T-helper 2 cell treated with Interferon-gamma antibody and Interleukin-4, amounts not matched to agents 100 ng/mL and 5 ng/mL, for 36 hours (primary cell): ENCODE data around the gene SOD2. TPM values are rescaled to one million over a fixed set of nuclear protein-coding genes. Genes with fewer than 3 reads are reported as not detected.
"Not testable (repeated sequence)": the region's sequence is repeated elsewhere in the genome, so short reads cannot be mapped to it uniquely, and the experiment has no call there.

Source experiments
- intact Hi-C: fragments of 100-400 bp; cut with micrococcal nuclease; formaldehyde crosslinking; loops from one replicate; pipeline ENCODE4 v1.15.1; 2023
- total RNA-seq: library from RNA; stranded (reverse); gene quantifications from 2 replicates; pipeline ENCODE4 v1.2.3, GENCODE V29; 2022

The SOD2 gene
- total RNA-seq, 1 donor from 2014 or later: 63.9 TPM

DNA sequence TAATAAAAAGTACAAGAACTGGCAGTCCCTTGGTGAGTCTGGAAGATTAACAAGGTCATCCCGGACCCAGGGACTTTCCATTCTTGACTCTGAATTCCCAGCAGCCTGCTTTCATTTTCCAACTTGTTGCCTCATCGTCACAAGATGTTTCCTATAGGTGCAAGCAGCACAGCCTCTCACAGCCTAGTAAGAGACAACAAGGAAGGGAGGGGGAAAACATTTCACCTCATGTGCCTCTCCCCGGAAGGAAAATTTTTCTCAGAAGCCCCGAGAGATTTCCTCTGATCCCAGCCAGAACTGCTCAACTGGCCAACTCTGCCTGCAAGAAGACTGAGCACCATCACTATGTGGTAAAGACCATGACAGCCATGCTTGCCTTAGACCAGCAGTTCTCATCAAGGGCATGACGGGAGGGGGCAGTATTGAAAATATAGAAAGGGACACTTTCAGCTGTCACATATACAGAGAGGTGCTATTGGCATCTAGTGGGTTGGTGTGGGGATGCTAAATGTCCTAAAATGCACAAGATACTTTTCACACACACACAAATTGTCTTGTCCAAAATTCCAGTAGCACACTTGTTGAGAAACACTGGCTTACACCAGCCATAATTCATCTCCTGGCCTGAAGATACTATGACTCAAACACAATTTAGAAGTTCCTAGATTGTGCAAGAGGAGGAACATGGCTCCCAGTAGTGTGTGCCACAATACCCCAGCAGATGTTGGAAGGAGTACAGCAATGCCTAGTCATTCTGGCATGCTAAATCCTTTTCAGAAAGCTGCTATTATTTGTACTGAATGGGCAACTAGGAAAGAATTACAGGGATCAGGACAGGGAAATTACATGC is 23.4 kb upstream of the SOD2 start:
- intact Hi-C loops: no loop called here

DNA sequence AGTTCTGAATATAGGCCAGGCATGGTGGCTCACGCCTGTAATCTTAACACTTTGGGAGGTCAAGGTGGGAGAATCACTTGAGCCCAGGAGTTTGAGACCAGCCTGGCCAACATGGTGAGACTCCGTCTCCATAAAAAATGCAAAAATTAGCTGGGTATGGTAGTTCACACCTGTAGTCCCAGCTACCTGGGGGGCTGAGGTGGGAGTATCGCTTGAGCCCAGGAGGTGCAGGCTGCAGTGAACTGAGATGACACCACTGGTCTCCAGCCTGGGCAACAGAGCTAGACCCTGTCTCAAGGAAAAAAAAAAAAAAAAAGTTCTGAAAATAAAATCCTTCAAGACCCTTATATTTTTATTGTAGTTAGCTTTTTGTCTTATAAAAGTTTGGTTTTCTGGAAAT is 22.6 kb upstream of the SOD2 start:
- intact Hi-C loops: no loop called here

DNA sequence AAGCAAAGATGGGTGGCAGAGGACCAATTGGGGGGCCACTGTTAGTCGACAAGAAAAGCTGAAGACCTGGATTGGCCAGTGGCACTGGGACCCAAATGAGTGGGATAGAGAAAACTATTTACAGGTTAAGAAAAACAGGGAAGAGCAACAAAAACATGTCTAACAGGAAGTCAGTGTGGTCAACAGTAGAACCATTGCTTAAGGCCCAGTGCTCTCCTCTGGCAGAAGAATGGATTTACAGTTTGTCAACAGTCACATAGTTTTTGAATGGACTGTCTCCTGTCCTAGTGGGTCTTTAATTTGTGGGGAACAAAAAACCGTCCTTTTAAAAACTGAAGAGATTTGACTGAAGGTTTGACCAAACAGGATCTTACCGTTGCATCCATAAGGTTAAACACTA is 22.1 kb upstream of the SOD2 start:
- intact Hi-C loops: no loop called here

DNA sequence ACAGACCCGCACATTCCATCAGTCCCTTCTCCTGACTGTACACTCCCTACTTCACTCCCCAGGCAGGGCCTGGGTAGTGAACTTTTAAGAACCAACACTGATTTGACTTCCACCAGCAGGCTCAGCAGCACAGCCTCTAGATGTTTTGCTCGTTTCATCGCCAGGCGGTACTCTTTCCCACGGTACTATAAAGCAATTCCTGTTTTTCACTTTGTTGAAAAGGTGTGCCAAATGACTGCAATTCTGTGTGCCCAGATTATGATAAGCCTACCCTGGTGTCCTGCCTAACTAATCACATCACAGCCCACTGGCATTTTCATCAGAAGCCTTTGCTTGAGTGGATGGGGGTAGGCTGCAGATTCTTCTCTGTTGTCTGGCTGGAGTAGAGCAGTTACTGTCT is 21.4 kb upstream of the SOD2 start:
- intact Hi-C loops: no loop called here

DNA sequence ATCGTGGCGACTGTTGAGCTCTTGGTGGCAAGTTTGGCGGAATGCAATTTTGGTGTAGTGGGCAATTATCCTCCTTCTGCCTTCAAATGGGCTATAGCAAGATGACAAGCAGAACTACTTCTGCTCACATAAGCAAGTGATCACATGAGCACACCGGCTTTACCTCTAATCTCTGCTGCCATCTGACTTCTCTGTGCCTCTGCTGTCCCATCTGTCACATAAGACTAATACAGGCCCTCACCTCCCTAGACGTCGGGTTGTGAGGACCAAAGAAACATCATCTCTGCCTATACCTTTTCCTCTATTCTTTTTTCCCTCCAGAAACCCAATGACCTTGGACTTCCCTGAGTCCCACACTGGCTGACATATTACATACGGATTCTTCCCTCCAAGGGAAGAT is 20.9 kb upstream of the SOD2 start:
- intact Hi-C loops: no loop called here

DNA sequence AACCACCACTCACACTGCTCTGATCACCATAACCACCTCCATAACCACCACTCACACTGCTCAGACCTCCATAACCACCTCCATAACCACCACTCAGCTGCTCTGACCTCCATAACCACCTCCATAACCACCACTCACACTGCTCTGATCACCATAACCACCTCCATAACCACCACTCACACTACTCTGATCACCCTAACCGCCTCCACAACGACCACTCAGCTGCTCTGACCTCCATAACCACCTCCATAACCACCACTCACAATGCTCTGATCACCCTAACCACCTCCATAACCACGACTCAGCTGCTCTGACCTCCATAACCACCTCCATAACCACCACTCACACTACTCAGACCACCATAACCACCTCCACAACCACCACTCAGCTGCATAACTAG is 19.3 kb upstream of the SOD2 start:
- intact Hi-C loops: not testable (repeated sequence)

DNA sequence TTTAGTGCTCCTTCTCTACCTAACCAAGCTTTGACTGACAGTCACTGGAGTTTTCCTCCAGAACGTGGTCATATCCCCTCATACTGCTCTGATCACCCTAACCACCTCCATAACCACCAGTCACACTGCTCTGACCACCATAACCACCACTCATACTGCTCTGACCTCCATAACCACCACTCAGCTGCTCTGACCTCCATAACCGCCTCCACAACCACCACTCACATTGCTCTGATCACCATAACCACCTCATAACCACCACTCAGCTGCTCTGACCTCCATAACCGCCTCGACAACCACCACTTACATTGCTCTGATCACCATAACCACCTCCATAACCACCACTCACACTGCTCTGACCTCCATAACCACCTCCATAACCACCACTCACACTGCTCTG is 17.6 kb upstream of the SOD2 start:
- intact Hi-C loops: not testable (repeated sequence)

DNA sequence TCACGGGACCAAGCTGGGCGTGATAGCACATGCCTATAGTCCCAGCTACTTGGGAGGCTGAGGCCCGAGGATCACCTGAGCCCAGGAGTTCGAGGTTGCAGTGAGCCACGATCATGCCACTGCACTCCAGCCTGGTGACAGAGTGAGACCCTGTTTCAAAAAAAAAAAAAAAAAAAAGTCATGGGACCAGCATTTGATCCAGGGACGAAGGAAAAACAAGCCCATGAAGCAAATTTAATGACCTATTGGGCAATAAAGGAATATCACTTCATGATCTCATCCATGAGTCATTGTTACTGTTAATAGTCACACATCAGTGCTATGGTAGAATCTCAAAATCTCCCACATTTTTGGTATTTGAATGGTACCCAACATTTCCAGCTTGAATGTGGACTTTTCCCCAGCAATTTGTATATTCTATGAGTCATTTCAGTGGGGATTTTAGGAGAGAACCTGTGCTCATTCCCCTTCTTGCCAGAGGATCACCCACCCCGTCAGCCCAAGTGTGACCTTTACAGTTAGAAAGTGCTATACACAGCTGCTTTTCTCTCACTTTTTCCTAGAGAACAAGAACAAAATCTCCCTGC is 8.5 kb upstream of the SOD2 start:
- intact Hi-C loops: no loop called here

DNA sequence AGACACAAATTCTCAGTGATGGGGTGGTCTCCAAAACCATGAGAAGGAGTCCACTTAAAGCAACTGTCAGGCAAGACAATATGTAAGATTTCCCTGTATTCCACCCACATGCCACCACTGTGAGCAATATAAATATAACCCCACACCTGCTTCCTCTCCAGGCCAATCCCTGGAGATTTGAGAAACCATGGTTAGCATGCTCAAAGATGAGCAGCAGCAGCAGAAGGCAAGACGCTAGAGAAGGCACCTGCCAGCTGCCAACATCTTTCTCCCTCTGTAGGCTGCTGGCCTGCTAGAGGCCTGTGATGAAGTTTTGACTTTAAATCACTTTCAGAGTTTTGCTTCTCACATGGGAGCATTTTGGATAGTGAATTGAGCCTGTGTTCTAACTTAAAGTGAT is 7.9 kb upstream of the SOD2 start:
- intact Hi-C loops: no loop called here

DNA sequence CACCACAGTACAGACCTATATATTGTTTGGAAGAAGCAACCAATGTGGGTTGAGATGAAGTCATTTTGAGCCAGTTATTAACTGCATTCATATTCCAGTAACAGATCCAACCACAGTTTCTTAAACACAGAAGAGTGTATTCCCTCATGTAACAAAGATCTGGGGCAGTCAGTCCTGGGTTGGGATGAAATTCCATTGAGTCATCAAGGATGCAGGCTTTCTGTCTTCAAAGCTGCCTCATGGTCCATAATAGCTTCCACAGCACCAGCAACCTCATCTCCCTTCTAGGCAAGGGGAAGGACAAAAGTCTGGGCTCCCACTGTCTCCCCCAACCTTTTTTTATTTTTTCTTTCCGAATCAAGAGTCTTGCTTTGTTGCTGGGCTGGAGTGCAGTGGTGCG is 2.9 kb upstream of the SOD2 start:
- intact Hi-C loops: no loop called here

DNA sequence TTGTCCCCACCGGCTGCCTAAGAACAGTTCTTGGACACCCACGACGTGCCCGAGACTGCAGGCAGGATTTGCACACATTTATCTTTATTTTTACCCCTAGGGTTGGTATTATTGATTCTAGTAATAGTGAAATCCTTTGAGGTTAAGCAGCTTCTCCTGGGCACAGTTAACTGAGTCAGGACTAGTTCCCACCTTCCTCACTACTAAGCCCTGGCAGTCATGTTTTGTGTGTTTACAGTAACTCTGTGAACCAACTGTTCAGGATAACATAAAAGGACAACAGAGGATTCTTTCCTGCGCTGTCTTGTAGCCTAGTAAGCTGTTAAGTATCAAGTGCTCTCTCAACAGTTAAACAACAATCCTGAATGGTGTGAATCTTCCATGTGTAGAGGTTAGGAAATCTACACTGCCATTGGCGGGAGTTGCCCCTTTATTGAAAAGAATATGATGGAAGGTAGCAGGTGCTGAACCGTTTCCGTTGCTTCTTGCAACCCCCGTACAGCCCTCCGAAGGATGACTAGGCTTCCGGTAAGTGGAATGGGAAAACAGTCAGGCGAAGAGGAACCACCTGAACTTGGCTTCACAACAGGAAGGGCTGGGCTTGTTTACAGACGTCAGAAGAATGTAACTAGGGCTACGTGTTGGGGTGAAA is 979 bp upstream of the SOD2 start:
- intact Hi-C loops: loop anchor here (1.0 to 5.0 kb wide), 6 partner anchors 33 to 828 kb away; partner anchors contain the start of genes TCP1 and WTAP

DNA sequence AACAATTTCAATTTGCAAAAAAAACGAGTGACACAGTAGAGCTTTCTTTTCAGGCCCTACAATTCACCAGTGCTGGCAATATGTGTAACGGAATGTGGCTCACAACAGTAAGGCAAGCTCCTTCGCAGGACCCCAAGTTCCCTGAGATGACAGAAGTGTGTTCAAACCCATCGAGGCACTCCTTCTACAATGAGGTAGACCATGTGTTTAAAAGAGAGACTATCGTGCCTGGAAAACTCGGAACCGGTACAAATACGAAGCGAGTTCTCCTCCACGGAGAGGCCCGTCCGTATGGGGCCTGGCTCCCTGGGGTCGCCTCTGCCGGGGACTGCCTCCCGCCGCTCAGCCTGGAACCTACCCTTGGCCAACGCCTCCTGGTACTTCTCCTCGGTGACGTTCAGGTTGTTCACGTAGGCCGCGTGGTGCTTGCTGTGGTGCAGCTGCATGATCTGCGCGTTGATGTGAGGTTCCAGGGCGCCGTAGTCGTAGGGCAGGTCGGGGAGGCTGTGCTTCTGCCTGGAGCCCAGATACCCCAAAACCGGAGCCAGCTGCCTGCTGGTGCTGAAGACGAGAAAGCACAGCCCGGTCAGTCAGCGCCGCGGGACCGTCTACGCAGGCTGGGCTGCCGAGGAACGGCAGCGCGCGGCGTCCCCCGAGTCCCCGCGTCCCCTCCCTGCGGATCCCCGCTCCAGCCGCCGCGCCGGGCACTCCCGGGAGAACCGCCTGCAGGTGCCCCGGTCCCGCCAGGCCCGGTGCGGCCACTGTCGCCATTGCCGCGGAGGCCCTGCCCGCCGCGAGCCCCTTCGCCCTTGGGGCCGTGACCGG is 526 bp downstream of the SOD2 start:
- intact Hi-C loops: loop anchor here (1.0 to 5.0 kb wide), 6 partner anchors 35 to 830 kb away; partner anchors contain the start of genes TCP1 and WTAP

DNA sequence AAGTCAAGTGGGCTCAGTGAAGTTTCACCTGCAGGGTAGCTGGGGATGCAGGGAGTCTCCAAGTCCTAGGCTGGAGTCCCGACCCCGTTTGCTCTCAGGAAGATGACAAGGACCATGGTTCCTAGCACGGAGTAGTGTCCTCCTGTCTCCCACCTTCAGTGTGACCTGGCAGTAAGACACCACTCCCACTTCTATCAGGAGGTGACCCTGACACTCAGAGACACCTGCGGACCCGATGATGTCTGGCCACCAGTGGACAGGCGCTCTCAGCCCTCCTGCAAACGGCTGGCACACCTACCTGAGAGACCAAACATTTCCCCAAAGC is 1.1 kb downstream of the SOD2 start:
- intact Hi-C loops: loop anchor here (1.0 to 5.0 kb wide), 6 partner anchors 70 to 830 kb away; partner anchors contain the start of gene ACAT2

DNA sequence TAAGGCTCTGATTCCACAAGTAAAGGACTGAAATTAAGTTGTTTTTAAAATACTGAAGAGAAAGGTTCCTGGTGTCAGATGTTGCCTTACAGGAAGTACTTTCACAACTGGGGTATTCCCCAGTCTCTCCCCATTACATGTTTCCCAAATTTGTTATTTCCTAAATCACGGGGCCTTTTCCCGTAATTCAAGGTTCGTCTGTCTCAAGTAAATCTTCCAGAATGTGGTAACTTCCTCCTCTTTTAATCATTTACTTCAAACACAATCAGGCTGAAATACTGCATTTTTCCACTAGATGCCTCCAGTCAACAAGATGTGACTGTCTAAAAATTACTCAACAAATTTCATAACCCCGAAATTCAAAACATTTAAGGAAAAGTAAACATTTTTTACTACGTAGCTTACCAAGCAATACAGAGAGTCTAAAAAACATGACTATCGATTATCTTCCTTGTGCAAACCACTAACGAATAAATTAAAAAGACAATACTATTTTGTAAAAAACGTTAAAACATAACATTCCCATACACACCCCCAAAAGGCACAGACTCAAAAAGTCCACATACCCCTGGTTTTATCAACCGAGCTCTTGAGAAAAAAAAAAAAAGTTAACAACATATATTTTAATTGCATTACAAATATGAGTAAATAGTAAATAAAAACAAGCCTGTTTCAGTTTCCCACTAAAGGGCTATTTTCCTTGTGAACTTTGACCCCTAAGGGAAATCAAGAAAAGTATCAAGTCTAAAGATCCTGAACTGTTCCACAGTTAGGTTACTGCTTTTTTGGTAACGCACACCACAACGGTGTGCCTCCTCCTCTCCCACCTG is 1.7 kb downstream of the SOD2 start:
- intact Hi-C loops: loop anchor here (1.0 to 5.0 kb wide), 5 partner anchors 71 to 831 kb away; partner anchors contain the start of gene ACAT2

DNA sequence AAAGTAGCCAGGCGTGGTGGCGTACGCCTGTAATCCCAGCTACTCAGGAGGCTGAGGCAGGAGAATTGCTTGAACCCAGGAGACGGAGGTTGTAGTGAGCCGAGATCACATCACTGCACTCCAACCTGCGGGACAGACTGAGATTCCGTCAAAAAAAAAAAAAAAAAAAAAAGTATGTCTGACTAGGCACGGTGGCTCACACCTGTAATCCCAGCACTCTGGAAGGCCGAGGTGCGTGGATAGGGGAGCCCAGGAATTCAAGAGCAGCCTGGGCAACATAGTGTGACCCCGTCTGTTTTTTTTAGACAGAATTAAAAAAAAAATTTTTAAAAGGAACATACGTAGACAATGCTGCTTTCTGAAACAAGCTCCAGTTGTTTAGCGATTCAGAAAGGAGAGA is 2.9 kb downstream of the SOD2 start:
- intact Hi-C loops: loop anchor here (2.0 to 5.0 kb wide), 3 partner anchors 163 to 832 kb away; no protein-coding TSS in a partner anchor

DNA sequence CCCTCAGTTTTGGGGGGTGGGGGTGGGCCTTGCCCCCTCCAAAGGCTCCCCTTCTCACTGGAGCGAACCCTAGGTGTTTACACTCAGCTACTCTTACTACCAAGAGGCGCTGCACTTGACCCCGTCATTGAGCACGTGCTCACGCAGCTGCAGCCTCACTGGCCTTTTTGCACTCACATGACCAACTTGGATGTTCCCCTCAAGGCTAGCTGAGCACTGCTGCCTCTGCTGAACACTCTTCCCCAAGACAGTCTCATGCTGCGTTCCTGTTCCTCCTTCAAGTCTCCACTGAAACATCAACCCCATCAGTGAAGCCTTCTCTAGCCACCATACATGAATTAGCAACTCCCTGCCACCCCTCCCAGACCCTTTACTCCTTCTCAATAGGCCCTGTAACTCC is 4.0 kb downstream of the SOD2 start:
- intact Hi-C loops: no loop called here

DNA sequence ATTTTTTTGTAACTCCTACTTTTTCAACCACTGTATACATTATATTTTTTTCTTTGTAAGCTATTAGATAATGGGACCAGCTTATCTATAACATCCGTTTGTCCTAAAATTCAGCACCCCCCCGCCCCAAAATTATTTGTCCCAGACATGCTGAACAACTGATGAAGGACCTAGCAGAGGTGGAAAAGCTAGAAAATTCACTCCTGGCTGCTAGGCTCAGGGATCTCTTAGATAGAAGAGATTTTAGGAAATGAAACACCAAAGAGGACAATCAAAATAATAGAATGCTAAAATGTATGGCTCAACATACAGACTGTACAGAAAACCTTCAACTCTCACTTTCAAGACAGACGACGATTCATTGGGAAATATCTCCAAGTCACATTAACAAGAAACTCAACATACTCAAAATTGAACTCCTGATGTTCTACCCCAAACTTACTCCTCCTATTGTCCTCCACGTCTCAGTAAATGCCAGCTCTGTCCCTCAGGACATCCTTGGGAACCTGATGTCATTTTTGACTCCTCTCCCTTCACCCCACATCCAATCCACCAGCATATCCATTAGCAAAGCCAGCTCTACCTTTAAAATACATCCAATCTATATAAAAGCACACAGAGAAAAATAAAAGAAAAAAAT is 4.7 kb downstream of the SOD2 start:
- intact Hi-C loops: no loop called here

DNA sequence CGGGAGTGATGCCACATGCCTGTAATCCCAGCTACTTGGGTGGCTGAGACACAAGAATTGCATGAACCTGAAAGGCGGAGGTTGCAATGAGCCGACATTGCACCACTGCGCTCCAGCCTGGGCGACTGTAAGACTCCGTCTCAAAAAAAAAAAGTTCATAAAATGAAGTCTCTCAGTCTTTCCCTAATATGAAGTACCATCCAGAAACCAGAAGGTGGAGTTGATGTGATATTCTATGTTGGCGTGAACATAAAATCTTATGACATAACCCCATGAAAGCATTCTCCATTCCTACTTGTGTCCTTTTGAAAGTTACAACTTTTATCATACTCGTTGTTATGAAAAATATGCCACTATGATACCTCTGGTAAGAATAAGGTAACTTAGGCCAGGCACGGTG is 5.7 kb downstream of the SOD2 start:
- intact Hi-C loops: no loop called here

DNA sequence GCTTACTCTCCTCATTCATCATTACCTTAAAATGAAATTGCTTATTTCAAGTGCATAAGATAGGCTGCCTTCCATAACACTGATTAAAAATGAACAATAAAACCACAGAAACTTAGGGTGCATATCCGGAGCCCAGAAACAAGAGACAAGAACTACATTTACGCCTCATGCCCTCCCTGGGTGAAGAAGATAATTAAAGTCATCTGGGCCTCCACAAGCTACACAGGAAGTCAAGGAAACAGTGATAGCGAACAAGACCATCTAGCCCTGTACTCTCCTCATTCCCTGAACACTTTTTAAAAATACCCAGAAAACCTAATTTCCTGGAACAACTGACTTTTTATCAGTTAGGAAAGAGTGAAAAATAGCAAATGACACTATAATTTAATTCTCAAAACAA is 6.3 kb downstream of the SOD2 start:
- intact Hi-C loops: no loop called here

DNA sequence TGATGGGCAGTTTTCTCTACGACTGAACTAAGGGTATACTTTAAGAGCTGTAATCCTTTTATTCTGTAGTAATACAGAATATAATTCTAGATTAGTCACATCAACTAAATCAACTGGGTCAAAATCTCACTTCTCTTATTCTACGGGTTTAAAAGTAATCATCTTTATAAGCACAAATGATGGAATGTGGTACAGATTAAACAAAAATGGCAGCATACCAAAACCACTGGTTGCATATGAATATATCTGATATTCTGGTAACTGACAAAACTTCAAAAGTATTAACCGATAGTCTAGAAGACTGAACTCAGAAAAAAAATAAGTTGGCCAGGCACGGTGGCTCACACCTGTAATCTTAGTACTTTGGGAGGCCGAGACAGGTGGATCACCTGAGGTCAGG is 7.0 kb downstream of the SOD2 start:
- intact Hi-C loops: no loop called here
